Endothelial cell of umbilical vein (primary cell): Measurements from ENCODE around the gene EYS.

Experiments used
- EZH2 ChIP-seq: IDR thresholded peaks from 2 replicates; pipeline ENCODE4 v1.6.1; 2012; ENCODE audit warnings: borderline replicate concordance, low read depth, mild to moderate bottlenecking, moderate library complexity, low read length, inconsistent platforms; ENCODE audit not compliant: severe bottlenecking
- POLR2AphosphoS5 ChIP-seq: IDR thresholded peaks from 2 replicates; pipeline ENCODE4 v1.6.1; 2012; ENCODE audit warnings: low read depth, mild to moderate bottlenecking, control low read depth, low read length, moderate library complexity; ENCODE audit not compliant: insufficient read depth

- no peak for TF ChIP-seq EZH2
- no peak for TF ChIP-seq POLR2AphosphoS5
These were observed 421.8 kb downstream of the EYS start for GRCh38 chr6:65285275-65285674.
